GM23338 (cell line): ENCODE measurements around the gene DTNA.
"Not testable (repeated sequence)": the region's sequence is repeated elsewhere in the genome, so short reads cannot be mapped to it uniquely, and the experiment has no call there.

Experiments
- CREB1 ChIP-seq: fragments of 250-450 bp; sonication (Bioruptor Pico); IDR thresholded peaks from 2 replicates; pipeline ENCODE4 v1.5.0; 2020; ENCODE audit warnings: low read depth, mild to moderate bottlenecking, moderate library complexity
- CTCF ChIP-seq, 2 experiments: fragments of 200-600 bp in 1 of 2; sonication (generic) in 1 of 2; conservative IDR thresholded peaks; 2 replicates each; pipeline versions ENCODE4 v1.5.1 to v1.6.1; 2016 to 2017; ENCODE audit warnings: antibody characterized with exemption in 2 of 2, low read depth in 2 of 2, mild to moderate bottlenecking in 2 of 2, moderate library complexity in 1 of 2
- ETS1 ChIP-seq: IDR thresholded peaks from 2 replicates; pipeline ENCODE4 v1.6.1; 2016; ENCODE audit warnings: antibody characterized with exemption
- EZH2 ChIP-seq: fragments of 200-600 bp; sonication (generic); IDR thresholded peaks from one replicate; pipeline ENCODE4 v1.8.0; 2017; ENCODE audit warnings: antibody characterized with exemption, mild to moderate bottlenecking, low read depth; ENCODE audit not compliant: unreplicated experiment
- EZH2phosphoT487 ChIP-seq: fragments of 200-600 bp; sonication (generic); IDR thresholded peaks from one replicate; pipeline ENCODE4 v1.8.1; 2018; ENCODE audit warnings: antibody characterized with exemption; ENCODE audit not compliant: unreplicated experiment
- JUNB ChIP-seq: IDR thresholded peaks from one replicate; pipeline ENCODE4 v1.6.1; 2016; ENCODE audit warnings: antibody characterized with exemption; ENCODE audit not compliant: unreplicated experiment
- NANOG ChIP-seq: IDR thresholded peaks from 2 replicates; pipeline ENCODE4 v1.6.1; 2016; ENCODE audit warnings: antibody characterized with exemption, borderline replicate concordance
- POLR2AphosphoS5 ChIP-seq: IDR thresholded peaks from 2 replicates; pipeline ENCODE4 v1.6.1; 2016; ENCODE audit warnings: antibody characterized with exemption, low read depth
- STAT1 ChIP-seq: IDR thresholded peaks from one replicate; pipeline ENCODE4 v1.6.1; 2016; ENCODE audit warnings: antibody characterized with exemption; ENCODE audit not compliant: unreplicated experiment
- ZNF114 ChIP-seq: fragments of 250-450 bp; sonication (Bioruptor Pico); IDR thresholded peaks from 2 replicates; pipeline ENCODE4 v1.5.0; 2020; ENCODE audit warnings: mild to moderate bottlenecking, moderate library complexity
- ZNF331 ChIP-seq: fragments of 250-450 bp; sonication (Bioruptor Pico); IDR thresholded peaks from 2 replicates; pipeline ENCODE4 v1.5.0; 2020; ENCODE audit warnings: low read depth, mild to moderate bottlenecking, moderate library complexity
- TF ChIP-seq, protein P1 (sequence below): IDR thresholded peaks from one replicate; pipeline ENCODE4 v1.6.1; 2018; ENCODE audit warnings: antibody characterized with exemption; ENCODE audit not compliant: unreplicated experiment

DNA sequence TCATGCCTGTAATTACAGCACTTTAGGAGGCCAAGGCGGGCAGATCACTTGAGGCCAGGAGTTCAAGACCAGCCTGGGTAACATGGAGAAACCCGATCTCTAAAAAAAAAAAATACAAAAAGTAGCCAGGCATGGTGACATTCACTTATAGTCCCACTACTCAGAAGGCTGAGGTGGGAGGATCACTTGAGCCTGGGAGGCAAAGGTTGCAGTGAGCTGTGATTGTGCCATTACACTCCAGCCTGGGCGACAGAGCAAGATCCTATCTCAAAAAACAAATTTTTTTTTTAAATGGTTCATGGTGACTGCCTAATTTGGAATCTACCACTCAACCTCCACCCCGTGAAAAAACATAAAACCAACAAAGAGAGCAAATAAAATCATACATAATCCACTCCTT lies 212.5 kb downstream of the DTNA start:
- not testable (repeated sequence) for TF ChIP-seq CTCF (conservative IDR thresholded peaks at IDR 0.05; ENCODE audit: low read depth in 2 of 2); CREB1 (CRISPR knock-in tag); EZH2phosphoT487; POLR2AphosphoS5; EZH2; ZNF114 (CRISPR knock-in tag); ZNF331; ETS1; JUNB; STAT1; NANOG
- TF ChIP-seq, protein P1, sequence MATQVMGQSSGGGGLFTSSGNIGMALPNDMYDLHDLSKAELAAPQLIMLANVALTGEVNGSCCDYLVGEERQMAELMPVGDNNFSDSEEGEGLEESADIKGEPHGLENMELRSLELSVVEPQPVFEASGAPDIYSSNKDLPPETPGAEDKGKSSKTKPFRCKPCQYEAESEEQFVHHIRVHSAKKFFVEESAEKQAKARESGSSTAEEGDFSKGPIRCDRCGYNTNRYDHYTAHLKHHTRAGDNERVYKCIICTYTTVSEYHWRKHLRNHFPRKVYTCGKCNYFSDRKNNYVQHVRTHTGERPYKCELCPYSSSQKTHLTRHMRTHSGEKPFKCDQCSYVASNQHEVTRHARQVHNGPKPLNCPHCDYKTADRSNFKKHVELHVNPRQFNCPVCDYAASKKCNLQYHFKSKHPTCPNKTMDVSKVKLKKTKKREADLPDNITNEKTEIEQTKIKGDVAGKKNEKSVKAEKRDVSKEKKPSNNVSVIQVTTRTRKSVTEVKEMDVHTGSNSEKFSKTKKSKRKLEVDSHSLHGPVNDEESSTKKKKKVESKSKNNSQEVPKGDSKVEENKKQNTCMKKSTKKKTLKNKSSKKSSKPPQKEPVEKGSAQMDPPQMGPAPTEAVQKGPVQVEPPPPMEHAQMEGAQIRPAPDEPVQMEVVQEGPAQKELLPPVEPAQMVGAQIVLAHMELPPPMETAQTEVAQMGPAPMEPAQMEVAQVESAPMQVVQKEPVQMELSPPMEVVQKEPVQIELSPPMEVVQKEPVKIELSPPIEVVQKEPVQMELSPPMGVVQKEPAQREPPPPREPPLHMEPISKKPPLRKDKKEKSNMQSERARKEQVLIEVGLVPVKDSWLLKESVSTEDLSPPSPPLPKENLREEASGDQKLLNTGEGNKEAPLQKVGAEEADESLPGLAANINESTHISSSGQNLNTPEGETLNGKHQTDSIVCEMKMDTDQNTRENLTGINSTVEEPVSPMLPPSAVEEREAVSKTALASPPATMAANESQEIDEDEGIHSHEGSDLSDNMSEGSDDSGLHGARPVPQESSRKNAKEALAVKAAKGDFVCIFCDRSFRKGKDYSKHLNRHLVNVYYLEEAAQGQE: not testable (repeated sequence)
